Left ventricle myocardium inferior (tissue), 1 donor: ENCODE data around the gene FRMD3. TPM values are rescaled to one million over a fixed set of nuclear protein-coding genes. Genes with fewer than 3 reads are reported as not detected.

Experiments
- DNase-seq: peaks from one replicate; pipeline ENCODE4 v3.0.0-alpha.2; 2020
- H3K27ac ChIP-seq: fragments of 200-600 bp; replicated peaks from 2 replicates; pipeline ENCODE4 v1.8.0; 2021
- H3K27me3 ChIP-seq: fragments of 200-600 bp; 2 replicates; pipeline ENCODE4 v1.8.0; 2021; ENCODE audit warnings: low read depth
- H3K36me3 ChIP-seq: fragments of 200-600 bp; 2 replicates; pipeline ENCODE4 v1.8.0; 2021
- H3K4me1 ChIP-seq: fragments of 200-600 bp; 2 replicates; pipeline ENCODE4 v1.8.0; 2021
- H3K4me3 ChIP-seq: fragments of 200-600 bp; 2 replicates; pipeline ENCODE4 v1.8.0; 2021; ENCODE audit warnings: mild to moderate bottlenecking, moderate library complexity
- H3K9me3 ChIP-seq: fragments of 200-600 bp; replicated peaks from 2 replicates; pipeline ENCODE4 v1.8.0; 2021
- intact Hi-C: fragments of 100-400 bp; cut with micrococcal nuclease; formaldehyde crosslinking; loops from one replicate; pipeline ENCODE4 v1.11.0; 2022
- total RNA-seq: library from RNA; stranded (reverse); fragmentation: NEBNext Ultra II Directional; extraction: Animal tissue kit (Norgen Biotek cat#: 25700); gene quantifications from one replicate; pipeline ENCODE4 v1.2.1, GENCODE V29; 2021
- TF ChIP-seq, protein P1 (sequence below): fragments of 200-600 bp; IDR thresholded peaks from 2 replicates; pipeline ENCODE4 v1.8.0; 2021; ENCODE audit warnings: antibody characterized with exemption, mild to moderate bottlenecking, borderline replicate concordance
- donor health status: DM: no; HTN: yes; CAD: no; lungs with severe emphysema.

The FRMD3 gene
- total RNA-seq, 1 donor from 2014 or later = 131 TPM

DNA sequence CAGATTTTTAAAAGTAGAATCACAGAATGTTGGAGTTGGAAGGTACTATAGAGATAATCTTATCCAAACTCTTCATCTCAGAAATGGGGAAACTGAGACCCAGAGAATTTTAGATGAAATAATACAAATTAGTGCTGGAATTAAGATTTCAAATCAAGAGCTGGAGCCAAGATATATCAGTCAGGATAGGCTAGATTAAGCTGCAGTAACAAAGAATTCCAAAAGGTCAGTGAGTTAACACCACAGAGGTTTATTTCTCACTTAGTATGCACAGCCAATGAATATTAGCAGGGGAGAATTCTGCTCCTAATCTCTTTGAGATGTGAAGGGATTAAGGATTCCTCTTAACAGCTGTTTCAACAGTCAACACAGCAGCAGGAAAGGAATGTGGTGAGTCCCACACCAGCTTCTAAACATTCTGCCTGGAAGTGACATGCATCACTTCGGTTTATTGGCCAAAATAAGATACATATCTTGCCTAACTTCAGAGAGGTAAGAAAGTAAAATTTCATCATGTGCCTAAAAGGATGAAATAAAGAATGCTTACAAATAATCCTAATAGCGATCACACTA lies 136.8 kb downstream of the FRMD3 start:
- DNase-seq = no peak
- no peaks in the 10 kb centered on the region for H3K9me3 ChIP-seq
- H3K4me1 ChIP-seq = peaks cover 27% of the 10 kb centered on the region
- intact Hi-C loops = no loop called here
- TF ChIP-seq, protein P1, sequence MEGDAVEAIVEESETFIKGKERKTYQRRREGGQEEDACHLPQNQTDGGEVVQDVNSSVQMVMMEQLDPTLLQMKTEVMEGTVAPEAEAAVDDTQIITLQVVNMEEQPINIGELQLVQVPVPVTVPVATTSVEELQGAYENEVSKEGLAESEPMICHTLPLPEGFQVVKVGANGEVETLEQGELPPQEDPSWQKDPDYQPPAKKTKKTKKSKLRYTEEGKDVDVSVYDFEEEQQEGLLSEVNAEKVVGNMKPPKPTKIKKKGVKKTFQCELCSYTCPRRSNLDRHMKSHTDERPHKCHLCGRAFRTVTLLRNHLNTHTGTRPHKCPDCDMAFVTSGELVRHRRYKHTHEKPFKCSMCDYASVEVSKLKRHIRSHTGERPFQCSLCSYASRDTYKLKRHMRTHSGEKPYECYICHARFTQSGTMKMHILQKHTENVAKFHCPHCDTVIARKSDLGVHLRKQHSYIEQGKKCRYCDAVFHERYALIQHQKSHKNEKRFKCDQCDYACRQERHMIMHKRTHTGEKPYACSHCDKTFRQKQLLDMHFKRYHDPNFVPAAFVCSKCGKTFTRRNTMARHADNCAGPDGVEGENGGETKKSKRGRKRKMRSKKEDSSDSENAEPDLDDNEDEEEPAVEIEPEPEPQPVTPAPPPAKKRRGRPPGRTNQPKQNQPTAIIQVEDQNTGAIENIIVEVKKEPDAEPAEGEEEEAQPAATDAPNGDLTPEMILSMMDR = no peak
- no peak overlapping the region for H3K4me3 ChIP-seq
- no peaks in the 10 kb centered on the region for H3K27me3 ChIP-seq
- H3K36me3 ChIP-seq = no peaks in the 10 kb centered on the region
- H3K27ac ChIP-seq = no peak overlapping the region

DNA sequence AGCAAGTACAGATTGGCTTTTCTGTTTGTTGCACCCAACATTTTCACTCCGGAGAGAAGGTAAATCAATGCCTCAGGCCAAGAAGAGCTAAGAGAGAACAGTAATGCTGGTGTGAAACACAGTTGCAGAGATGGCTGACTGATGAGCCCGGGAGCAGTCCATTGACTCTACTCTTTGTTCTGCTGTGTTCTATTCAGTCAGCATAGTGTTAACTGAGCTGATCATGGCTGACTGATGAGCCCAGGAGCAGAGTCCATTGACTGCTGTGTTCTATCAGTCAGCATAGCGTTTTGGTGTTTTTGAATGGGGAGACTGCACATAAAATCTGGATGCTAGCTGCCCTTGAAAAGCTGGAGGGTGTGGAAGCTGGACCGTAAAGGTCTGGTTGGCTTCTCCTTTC lies 141.4 kb downstream of the FRMD3 start:
- TF ChIP-seq, protein P1 = no peak
- H3K27me3 ChIP-seq = no peaks in the 10 kb centered on the region
- no peaks in the 10 kb centered on the region for H3K36me3 ChIP-seq
- no peaks in the 10 kb centered on the region for H3K9me3 ChIP-seq
- no peak for DNase-seq
- intact Hi-C loops = loop anchor here (10.0 kb wide), 1 partner anchor 88 kb away; no protein-coding TSS in a partner anchor
- H3K4me3 ChIP-seq = no peak overlapping the region
- H3K4me1 ChIP-seq = peaks cover 7% of the 10 kb centered on the region
- no peak overlapping the region for H3K27ac ChIP-seq

DNA sequence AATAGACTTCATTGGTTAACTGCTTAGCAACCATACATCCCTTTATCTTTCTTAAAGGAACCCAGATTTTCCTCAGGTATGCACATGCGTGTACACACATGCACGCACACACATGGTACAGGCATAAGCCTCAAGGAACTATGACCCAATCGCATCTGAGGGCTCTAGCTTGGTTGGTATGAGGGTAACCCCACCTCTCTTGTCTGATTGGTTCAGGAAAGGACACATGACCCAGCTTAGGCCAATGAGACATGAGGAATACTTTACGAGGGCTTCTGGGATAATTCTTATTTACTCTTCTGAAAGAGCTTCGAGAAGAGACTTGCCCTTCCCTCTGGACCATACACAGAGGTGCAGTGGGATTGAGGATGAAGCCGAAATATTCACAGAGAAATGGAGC lies 141.9 kb downstream of the FRMD3 start:
- Histone ChIP-seq H3K4me1 (peaks cover 11% of the 10 kb centered on the region), H3K27me3 (no peaks in the 10 kb centered on the region), H3K9me3 (no peaks in the 10 kb centered on the region), H3K27ac (no peak overlapping the region), H3K36me3 (no peaks in the 10 kb centered on the region), H3K4me3 (no peak overlapping the region)
- TF ChIP-seq, protein P1 = no peak
- no peak for DNase-seq
- intact Hi-C loops = loop anchor here (10.0 kb wide), 1 partner anchor 88 kb away; no protein-coding TSS in a partner anchor

DNA sequence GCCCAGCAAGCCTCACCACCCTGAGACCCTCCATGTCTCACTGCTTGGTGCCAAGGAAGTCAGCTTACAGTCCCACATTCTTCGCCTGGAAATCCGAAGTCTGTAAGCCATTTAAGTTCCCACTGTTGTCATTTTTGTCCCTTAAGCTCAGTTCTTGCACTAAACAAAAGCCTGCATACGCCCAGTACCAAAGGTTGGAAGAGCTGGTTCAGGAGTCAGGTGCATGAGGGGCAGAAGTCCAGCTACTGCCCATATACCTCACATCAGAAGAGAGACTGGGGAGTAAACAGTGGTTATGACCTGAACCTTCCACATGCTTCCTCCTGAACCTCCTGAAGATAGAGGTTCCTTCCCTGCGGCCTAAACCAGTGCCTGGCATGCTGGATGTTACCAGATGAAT lies 146.0 kb downstream of the FRMD3 start:
- Histone ChIP-seq H3K36me3 (peaks cover 7% of the 10 kb centered on the region), H3K27ac (no peak overlapping the region), H3K4me3 (no peak overlapping the region), H3K9me3 (peaks cover 6% of the 10 kb centered on the region), H3K4me1 (peaks cover 15% of the 10 kb centered on the region), H3K27me3 (no peaks in the 10 kb centered on the region)
- DNase-seq = no peak
- intact Hi-C loops = loop anchor here (10.0 kb wide), 1 partner anchor 93 kb away; no protein-coding TSS in a partner anchor
- TF ChIP-seq, protein P1 = no peak

DNA sequence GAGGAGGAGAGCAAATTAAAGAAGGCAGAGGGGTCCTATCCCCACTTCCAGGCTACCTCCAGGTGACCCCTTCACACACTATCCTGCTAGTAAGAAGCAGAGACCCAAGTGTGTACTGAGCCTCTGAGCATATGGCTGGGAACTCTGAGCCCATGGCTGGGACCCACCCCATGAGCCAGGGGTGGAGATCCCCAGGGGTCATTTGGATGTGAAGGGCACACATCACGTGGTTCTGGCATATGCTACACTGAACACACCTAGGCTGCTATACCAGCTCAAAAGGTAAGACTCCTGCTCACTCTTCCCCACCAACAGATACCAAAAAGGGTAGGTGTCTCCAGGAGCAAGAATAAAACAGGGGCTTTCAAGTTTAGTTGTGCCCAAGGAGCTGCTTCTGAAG lies 149.9 kb downstream of the FRMD3 start:
- intact Hi-C loops = no loop called here
- H3K27ac ChIP-seq = no peak overlapping the region
- peaks cover 15% of the 10 kb centered on the region for H3K36me3 ChIP-seq
- H3K4me1 ChIP-seq = peaks cover 31% of the 10 kb centered on the region
- DNase-seq = no peak
- H3K4me3 ChIP-seq = no peak overlapping the region
- TF ChIP-seq, protein P1 = no peak
- peaks cover 23% of the 10 kb centered on the region for H3K9me3 ChIP-seq
- no peaks in the 10 kb centered on the region for H3K27me3 ChIP-seq
